NCI-H2227 treated with DMSO at 0.1 percent for 48 hours (cell line): ENCODE measurements around the gene CDO1.

ENCODE experiments used
- DNase-seq: peaks from one replicate; lab custom pipeline; 2025; lab: John Stamatoyannopoulos, UW

CDO1 gene

DNA sequence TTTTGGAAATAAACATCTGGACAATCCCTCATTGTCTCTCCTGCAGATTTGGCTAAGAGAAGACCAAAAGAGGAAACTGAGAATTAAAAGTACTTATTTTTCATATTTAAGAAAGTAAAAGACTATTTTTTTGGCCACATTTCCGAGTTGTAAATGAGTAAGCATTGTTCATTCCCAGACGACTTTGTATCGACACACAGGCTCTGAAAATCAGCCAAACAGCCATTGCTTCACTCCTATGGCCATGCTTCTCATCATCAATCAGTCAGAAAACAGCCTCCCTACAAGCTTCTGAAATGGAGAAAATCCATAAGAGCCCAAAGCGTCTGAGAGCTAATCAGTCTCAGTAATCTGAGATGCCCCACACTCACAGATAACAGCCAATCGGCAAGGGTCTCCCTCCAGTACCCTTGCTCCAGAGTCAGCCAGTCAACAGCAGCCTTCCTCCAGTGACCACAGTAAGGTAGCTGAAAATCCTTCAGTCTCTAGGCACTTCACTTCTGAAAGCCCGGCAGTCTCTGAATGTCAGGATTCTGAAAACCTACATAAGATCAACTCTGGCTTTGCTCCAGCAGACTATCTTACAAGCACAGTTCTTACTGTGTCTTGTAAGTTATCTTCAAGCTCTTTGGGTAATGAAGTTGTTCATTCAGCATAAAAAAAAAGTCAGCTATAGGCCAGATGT, 30.9 kb downstream of the CDO1 start:
- DNase-seq, result no peak

DNA sequence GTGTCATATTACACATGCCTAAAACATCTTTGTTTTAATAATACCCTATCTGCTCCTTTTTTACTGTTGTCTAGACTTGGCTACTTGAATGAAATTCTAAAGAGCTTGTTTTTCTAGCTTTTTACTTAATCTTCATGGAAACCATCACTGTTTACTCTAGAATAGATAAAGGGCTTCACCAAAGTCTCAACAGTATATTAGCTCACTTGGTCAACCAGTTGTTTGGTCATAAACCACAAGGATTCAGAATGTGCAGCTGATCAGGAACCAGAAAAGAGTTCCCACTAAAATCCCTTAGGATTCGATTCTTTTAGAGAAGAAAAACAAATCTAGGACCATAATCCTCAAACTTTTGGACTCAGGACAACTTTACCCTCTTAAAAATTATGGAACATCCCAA, 38.0 kb downstream of the CDO1 start:
- DNase-seq, result no peak

DNA sequence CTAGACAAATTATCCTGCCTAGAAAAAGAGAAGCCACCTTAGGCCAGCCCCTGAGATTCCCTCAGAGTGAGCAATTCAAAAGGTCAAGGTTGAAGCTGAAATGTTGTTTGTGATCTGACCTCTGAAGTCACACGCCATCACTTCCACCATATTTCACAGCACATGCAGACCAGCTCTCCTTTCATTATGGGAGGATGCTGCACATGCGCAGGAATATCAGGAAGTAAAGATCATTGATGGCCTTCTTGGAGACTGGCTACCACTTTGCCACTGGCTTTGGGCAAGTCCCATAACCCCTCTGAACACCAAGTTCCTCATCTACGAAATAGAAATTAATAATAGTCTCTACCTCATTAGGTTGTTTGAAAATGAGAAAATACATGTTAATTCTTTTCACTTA, 39.5 kb downstream of the CDO1 start:
- DNase-seq, result no peak

DNA sequence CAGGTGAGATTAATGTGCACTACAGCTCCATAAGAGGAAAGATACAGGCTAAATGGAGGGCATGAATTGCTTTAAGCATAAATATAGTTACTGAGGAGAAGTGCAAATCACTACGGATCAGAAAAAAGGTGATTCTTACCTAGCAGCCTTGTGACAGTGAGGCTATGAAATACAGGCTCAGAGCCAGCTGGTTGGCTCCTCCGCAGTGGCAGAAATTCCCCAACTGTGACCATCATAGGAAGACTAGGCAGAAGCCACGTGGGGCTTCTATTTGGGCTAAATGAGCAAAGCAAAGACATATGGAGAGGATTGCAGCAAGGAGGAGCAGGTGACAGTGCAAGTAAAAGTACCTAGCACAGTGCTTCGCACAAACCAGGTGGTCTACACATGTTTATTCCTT, 40.5 kb downstream of the CDO1 start:
- no peak for DNase-seq

DNA sequence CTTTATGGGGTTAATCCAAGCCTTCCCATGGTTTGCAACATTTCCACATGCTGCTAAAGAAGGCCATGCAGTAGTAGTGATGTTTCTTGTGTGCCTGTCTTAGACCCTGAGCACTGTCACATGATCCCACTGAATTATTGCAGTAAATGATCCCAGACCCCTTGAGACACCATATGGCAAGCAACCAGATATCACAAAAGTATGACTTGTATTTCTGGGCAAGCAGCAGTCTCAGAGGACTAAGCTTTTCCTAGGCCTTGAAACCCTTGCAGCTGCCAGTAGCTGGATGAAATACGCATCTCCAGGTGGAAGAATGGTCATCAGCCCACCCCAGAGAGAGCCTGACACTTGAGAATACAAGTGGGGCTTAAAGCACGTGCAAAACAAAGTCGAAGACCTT, 41.8 kb downstream of the CDO1 start:
- DNase-seq, result no peak

DNA sequence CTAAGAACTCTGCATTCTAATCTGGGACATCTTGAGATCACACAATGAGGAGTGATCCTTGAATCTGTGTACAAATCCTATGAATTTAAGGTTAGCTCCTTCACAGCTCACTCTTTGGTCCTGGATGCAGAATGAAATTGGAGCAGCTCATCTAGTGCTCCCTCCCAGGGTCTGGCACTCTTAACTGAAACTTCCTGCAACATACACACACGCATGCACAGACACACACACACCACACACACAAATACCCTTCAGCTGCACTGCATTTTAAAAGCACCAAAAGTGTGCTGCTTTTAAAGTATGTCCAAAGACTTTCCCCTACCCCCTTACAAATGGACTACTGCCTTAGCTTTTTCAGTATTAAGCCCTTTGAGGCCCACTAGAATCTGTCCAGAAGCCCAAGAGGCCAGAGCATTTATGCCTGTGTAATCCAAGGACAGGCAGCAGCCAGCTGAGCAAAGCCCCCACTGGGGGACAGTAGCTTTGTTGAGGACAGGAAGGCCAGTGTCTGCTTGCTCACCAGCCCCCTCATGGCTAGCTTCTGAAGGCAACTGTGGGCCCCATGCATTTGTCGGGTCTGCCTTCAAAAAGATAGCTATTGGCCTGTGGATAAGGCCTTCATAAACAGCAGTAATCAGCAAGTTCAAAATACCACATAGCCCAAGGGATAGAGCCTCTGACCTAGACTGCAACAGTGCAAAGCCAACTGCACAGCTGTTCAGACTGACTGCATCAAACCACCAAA, 43.6 kb downstream of the CDO1 start:
- DNase-seq, result no peak

DNA sequence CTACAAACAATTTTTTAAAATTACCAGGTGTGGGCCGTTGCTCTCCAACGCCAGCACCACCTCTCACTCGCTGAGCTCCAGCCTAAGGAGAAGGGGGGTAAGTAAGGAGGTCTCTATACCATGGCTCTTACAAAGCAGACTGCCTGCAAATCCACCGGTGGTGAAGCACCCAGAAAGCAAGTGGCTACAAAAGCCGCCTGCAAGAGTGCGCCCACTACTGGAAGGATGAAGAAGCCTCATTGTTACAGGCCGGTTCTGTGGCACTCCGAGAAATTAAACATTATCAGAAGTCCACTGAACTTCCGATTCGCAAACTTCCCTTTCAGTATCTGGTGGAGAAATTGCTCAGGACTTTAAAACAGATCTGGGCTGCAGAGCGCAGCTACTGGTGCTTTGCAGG, 46.0 kb downstream of the CDO1 start:
- DNase-seq, result no peak

DNA sequence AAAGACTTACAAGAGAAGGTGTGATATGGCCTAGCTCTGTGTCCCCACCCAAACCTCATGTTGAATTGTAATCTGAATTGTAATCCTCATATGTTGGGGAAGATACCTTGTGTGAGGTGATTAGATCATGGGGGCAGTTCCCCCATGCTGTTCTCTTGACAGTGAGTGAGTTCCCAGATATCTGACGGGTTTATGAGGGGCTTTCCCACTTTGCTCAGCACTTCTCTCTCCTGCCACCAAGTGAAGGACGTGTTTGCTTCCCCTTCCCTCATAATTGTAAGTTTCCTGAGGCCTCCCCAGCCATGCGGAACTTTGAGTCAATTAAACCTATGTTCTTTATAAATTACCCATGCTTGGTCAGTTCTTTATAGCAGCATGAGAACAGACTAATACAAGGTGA, 49.0 kb downstream of the CDO1 start:
- no peak for DNase-seq

DNA sequence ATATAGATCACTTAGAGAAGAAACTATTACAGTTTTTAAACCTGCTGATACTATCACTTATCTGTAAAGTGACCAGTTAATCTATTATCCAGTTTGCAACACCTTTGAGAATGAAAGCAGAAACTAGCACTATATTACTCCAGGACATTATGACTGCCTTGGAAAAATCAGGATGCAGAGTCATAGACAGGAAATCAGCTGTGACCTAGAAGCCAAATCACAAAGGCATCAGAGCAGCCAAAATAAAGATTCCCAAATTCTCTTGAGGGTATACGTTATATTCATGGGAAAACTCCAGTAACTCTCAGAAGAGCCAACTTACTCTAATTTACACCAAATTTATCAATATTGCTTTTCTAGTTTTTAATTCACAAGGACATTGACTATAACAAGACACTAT, 49.9 kb downstream of the CDO1 start:
- no peak for DNase-seq

DNA sequence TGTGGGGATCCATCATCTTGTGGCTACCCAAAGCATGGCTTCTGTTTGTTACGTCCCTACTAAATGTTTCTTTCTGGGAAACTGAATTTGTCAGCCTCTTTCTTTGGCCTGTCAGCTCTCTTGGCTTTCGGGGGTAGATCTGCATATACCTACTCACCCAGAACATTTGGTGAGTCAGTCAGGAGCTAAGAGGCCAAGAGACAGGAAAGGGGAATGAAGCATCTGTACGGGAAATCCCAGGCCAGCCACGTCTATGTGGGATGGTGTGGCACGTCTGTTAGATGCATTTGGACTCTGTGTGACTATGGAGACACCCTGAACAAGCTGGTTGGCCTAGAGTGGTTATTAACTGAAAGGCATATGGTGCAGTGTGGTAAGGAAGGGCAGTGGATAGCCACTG, 58.1 kb downstream of the CDO1 start:
- DNase-seq, result no peak

DNA sequence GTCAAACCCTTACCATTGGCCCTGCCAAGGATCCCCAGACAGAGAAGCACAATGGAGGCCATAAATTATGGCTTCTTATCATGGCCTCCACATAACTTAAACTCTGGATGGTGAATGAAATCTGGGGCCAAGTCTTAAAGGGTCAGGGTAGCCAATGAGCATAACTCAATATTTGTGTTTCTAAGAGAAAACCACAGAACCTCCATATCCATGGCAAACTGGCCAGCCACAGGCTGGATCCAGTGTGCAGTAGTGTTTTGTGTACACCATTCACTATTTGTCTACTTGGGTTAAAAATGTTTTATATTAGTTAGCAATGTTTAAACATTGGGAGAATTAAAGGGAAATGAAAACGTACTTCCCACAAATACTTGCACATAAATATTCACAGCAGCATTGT, 60.8 kb downstream of the CDO1 start:
- DNase-seq, result no peak
